GM12892 (cell line): ENCODE results near the gene HECTD4.
"Not testable (repeated sequence)": the region's sequence is repeated elsewhere in the genome, so short reads cannot be mapped to it uniquely, and the experiment has no call there.

Experiments
- DNase-seq: peaks from one replicate; pipeline ENCODE4 v3.0.0; 2011; ENCODE audit not compliant: insufficient read length
- FAIRE-seq: peaks from 2 replicates; lab custom pipeline; 2011; peaks lifted over from hg19 to GRCh38; lab: Jason Lieb, UNC
- POLR2A ChIP-seq: IDR thresholded peaks from 2 replicates; pipeline ENCODE4 v1.6.1; 2011; ENCODE audit warnings: low read depth, low read length, control low read depth
- POLR2AphosphoS5 ChIP-seq: IDR thresholded peaks from 2 replicates; pipeline ENCODE4 v1.6.1; 2011; ENCODE audit warnings: low read depth, low read length, control low read depth
- TAF1 ChIP-seq: IDR thresholded peaks from 2 replicates; pipeline ENCODE4 v1.6.1; 2011; ENCODE audit warnings: low read depth, mild to moderate bottlenecking, control low read depth, low read length, borderline replicate concordance

Gene HECTD4

DNA sequence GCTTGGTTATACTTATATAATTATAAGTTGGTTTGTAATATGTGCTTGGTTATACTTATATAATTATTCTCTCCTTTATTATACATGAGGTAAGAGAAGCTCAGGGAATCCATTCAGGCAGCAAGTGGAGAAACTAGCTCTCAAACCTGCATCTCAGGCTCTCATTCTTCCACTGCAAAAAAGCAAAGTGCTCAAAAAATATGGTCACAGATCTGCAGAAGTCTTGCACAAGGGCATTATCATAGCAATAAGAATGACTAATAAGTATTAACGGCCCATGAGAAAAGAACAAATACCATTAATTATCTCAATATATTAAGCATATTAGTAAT, 257.3 kb downstream of the HECTD4 start:
- no peak for FAIRE-seq
- DNase-seq: no peak
- TF ChIP-seq POLR2AphosphoS5 (no peak), POLR2A (no peak), TAF1 (no peak)

DNA sequence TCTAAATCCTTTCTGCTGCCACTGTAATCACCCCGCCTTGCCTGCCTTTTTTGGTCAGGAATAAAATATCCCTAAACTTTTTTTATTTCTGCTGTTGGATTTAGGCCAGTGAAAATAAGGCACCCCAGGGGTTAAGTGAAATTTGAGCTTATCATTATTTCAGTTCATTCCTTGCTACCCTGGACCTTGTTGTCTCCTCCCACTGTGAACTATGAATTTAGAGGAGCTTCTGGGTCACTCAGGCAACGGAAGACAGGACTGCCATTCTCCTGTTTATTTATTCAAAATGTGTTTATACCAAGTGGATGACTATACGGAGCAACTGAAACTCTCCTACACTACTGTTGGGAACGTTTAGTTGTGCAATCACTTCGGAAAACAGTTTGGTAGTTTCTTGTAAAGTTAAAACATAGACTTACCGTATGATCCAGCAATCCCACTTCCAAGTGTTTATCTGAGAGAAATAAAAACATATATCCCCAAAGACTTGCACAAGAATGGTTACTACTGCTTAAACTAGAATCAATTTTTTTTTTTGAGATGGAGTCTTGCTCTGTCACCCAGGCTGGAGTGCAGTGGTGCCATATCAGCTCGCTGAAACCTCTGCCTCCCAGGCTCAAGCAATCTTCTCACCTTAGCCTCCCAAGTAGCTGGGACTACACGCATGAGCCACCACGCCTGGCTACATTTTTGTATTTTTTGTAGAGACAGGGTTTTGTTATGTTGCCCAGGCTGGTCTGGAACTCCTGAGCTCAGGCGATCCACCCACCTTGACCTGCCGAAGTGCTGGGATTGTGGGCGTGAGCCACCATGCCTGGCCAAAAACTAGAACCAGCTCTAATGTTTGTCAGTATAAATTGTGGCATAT, 259.2 kb downstream of the HECTD4 start:
- TF ChIP-seq POLR2A: no peak
- TF ChIP-seq POLR2AphosphoS5: no peak
- no peak for TF ChIP-seq TAF1
- FAIRE-seq (no peak), DNase-seq (no peak)

DNA sequence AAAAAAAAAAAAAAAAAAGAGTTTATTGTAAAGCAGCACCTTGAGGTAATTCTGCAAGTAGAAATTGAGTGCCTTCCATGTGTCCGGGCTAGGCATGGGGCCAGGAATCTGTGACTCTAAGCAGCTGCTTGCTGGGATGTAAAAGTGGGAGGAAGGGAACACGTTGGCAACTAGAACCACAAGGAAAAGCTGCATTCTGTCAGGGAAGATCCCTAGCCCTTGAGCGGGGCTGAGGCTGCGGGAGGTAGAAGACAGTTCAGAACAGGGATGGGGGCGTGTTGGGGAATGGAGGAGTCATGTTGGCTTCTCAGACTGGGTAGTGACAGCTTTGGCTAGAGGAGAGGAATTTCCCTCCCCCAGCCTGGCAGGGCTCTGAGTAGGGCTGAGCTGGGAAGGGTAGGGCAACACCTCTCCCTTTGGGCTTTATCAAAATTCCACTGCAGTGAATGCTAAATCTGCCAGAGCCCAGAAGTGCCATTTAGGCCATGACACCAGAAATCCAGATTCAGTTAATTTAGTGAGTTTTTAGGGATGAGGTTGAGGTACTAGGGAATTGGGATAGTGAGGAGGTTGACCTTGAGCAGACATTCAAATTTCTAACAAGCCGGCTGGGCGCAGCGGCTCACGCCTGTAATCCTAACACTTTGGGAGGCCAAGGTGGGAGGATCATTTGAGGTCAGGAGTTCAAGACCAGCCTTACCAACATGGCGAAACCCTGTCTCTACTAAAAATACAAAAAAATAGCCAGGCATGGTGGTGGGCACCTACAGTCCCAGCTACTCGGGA, 260.3 kb downstream of the HECTD4 start:
- DNase-seq (no peak), FAIRE-seq (no peak)
- TF ChIP-seq POLR2A (no peak), POLR2AphosphoS5 (no peak), TAF1 (no peak)

DNA sequence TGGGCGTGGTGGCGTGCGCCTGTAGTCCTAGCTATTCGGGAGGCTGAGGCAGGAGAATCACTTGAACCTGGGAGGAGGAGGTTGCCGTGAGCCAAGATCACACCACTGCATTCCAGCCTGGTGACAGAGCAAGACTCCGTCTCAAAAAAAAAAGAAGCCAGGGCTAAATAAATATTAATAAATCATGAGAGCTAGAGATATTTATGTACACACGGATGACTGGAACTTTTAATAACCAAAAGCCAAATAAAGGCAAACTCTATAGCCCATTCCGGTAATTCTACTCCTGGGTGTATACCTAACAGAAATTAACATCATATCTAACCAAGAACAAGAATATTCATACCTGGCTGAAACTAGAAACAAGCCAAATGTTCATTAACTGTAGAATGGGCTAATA, 264.5 kb downstream of the HECTD4 start:
- FAIRE-seq (no peak), DNase-seq (no peak)
- TF ChIP-seq TAF1 (no peak), POLR2A (no peak), POLR2AphosphoS5 (no peak)

DNA sequence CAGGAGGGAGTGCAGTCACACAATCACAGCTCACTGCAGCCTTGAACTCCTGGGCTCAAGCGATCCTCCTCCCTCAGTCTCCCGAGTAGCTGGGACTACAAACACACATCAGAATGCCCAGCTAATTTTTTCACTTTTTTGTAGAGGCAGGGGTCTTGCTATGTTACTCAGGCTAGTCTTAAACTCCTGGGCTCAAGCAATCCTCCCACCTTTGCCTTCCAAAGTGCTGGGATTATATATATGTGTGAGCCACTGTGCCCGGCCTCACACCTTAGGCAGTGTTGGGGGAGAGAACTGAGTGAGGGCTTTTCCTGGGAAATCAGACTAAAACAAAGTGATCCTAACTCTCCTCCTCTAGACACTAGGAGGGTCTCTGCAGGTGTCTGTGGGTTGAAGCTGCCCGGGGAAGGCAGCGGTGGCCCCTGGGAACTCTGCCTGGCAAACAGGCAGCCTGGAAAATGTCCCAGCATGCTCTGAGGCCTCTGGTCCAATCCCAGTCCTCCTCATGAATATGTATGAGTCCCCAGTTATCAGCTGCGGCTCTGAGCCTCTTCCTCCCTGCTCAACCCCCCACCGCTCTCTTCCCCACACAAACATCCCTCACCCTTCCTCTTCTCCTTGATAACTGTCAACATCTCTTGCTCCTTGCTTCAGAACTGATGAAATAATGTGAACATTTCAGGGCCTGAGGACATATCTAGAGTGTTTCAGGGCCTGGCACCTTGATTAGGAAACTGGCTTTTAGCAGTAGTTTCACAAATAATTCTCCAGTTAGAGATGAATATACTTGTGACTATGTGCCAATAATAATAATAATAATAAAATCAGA, 265.8 kb downstream of the HECTD4 start:
- TF ChIP-seq POLR2A (no peak), TAF1 (no peak), POLR2AphosphoS5 (no peak)
- no peak for DNase-seq
- FAIRE-seq: no peak

DNA sequence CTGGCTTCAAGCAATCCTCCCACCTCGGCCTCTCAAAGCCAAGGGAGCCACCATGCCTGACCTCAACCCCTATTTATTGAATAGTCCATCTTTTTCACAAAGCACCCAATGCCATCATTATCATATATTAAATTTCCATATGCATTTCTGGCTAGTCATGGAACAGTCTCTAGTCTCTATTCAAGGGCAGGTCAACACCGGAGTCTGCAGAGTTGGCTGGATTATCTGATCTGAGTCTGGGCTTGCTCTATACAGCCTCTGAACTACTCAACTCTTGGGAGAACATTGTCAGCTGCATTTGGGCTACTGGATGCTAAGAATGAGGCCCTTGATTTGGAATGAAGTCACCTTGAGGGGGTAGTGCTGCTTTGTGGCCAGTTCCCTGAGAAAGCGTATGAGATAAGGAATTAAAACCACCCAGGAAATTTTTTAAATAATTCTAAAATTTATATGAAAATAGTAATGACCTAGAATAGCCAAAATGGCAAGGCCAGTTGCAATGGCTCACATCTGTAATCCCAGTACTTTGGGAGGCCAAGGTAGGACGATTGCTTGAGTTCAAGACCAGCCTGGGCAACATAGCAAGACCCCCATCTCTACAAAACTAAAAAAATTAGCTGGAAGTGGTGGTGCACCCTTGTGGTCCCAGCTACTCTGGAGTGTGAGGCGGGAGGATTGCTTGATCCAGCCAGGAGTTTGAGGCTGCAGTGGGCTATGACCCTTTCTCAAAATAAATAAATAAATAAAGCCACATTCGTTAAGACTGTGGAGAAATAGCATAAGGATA, 266.8 kb downstream of the HECTD4 start:
- FAIRE-seq (no peak), DNase-seq (no peak)
- no peak for TF ChIP-seq TAF1
- no peak for TF ChIP-seq POLR2AphosphoS5
- TF ChIP-seq POLR2A: no peak

DNA sequence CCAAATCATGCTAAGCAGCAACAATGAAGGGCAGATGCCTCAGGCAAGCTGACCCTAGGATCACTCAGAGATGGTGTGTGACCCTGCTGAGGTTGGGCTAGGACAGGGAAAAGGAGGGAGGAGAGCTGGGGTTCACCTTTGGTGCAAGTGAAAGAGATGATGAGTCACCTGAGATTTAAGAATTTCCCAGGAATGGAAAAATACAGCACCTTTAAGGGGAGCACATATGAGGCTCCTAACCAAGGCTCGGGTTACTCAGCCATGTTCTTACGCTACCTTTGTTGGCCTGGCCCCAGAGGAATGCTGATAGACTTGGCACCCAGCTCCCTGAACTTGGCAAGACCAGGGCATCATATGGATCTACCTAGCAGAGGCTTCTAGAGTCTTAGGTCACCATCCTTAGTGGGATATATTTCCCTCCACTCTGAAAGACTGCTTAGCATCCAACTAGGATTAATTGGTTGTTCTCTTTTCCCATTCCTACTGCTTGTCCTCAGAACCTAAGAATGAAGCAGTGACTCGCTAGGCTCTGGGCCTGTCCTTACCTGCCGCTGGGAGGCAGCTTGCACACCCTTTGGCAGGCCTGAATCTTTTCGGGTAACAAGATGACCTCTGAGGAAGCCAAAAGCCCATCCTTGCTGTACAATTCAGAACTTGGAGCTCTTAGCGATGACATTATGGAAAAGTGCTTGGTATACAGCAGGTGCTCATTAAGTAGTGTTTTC, 269.7 kb downstream of the HECTD4 start:
- DNase-seq (no peak), FAIRE-seq (no peak)
- TF ChIP-seq TAF1 (no peak), POLR2A (no peak), POLR2AphosphoS5 (no peak)

DNA sequence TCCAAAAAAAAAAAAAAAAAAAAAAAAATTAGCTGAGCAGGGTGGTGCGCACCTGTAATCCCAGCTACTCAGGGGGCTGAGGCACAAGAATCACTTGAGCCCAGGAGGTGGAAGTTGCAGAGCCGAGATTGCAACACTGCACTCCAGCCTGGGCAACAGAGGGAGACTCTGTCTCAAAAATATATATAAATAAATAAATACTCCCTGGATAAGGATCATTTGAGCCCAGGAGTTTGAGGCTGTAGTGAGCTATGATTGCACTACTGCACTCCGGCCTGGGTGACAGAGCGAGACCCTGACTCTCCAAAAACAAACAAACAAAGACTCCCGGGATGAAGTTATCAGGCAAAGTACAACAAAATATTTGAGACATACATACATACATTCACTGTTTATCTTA, 270.3 kb downstream of the HECTD4 start:
- FAIRE-seq (no peak), DNase-seq (no peak)
- TF ChIP-seq TAF1: no peak
- TF ChIP-seq POLR2A: no peak
- TF ChIP-seq POLR2AphosphoS5: no peak

DNA sequence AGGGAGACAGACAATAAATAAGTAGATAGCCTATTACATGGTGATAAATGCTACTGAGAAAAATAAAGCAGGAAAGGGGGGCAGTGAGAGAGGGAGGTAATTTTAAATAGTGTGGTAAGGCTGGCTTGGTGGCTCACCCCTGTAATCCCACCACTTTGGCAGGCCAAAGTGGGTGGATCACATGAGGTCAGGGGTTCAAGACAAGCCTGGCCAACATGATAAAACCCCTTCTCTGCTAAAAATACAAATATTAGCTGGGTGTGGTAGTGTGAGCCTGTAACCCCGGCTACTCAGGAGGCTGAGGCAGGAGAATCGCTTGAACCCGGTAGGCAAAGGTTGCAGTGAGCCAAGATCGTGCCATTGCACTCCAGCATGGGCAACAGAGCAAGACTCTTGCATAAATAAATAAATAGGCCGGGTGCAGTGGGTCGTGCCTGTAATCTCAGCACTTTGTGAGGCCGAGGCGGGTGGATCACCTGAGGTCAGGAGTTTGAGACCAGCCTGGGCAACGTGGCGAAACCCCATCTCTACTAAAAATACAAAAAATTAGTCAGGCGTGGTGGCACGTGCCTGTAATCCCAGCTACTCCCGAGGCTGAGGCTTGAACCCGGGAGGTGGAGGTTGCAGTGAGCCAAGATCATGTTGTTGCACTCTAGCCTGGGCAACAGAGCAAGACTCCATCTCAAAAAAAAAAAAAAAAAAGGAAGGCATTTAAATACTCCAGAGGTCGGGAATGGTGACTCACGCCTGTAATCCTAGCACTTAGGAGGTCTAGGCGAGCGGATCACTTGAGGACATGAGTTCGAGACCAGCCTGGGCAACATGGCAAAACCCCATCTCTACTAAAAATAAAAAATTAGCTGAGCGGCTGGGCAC, 271.2 kb downstream of the HECTD4 start:
- FAIRE-seq: not testable (repeated sequence)

More for the DNA sequence above, 271.2 kb downstream of the HECTD4 start:
- not testable (repeated sequence) for DNase-seq
